GM04504 (cell line): ENCODE data around the gene SAFB2.

ENCODE experiments used
- DNase-seq: peaks from one replicate; pipeline ENCODE4 v3.0.0-alpha.2; 2012; ENCODE audit warnings: low read depth

Gene SAFB2

DNA sequence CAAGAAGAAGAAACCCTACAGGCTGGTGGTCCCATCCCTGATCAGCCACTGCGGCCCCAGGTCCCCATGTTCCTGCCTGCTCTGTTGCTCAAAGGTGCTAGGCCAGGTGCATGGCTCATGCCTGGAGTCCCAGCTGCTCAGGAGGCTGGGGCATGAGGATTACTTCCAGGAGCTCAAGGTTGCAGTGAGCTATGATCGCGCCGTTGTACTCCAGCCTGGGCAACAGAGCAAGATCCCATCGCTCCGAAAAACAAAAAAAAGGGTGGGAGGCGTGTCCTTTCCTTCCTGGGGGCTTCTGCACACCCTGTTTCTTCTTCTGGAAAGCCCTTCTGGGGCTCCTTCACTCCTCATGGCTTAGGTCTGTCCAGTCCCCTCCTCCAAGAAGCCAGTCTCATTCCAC is 42.9 kb downstream of the SAFB2 start:
- DNase-seq = no peak

DNA sequence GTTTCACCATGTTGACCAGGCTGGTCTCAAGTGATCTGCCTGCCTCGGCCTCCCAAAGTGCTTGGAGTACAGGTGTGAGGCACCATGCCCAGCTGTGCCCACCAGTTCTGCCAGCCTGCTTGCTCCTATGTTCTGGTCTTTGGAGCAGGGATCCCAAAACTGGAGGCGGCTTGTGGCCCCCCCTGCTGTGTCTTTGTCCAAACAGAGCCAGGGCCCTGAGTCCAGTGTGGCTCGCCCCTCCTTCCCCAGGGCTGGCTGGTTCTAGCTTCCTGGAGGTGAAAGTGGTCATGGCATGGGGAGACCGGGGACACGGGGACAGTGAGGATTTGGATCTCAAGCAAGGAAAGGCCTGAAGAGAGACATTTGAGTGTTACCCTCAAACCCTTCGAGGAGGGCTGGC is 43.3 kb downstream of the SAFB2 start:
- DNase-seq = no peak

DNA sequence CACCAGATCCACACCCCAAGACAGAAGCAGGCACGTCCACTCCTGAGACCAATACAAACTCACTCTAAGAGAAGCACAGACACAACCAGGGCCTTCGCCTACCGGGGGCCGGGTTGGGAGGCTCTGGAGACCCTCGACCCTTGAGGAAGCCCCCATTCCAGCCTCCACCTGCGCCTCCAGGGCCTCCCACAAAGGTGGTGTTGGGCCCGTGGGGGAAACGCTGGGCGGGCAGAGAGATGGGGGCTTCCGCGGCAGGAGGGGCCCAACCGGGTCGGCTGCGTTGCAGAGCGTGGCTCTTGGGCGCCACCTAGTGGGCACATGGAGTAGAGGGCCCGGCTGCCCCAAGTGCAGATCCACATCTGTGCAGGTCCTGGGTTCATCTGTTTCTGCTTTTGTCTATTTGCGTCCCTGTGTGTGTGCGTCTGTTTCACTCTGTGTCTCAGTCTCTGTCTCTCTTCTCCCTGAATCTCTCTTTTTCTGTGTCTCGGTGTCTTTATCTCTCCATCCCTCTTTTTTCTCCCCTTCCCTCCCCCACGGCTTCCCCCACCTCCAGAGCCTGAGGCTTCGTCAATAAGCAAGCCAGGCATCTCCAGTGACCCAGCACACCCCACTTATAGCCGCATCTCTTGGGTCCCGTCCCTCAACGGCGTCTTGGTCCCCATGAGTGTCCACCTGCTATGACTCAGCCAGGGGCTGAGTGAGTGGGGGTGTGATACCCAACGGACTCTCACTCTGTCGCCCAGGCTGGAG is 44.3 kb downstream of the SAFB2 start:
- DNase-seq = peak; percentile 19

DNA sequence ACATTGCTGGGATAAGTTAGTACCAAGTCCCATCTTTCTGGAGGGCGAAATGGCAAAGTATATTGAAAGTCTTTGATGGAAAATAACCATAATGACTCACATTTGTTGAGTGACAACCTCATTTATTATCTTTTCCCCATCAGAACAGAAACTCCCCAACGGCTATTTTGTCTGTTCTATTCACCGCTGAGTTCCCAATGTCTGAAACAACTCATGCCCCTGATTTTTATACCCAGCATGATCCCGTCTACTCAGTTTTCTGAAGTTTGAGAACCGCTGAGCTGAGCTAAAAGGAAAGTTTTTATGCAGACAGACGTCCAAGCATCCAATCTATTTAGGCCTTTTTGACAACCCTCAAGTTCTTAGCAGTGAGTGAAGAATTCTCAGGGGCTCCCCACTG is 47.0 kb downstream of the SAFB2 start:
- DNase-seq = no peak

DNA sequence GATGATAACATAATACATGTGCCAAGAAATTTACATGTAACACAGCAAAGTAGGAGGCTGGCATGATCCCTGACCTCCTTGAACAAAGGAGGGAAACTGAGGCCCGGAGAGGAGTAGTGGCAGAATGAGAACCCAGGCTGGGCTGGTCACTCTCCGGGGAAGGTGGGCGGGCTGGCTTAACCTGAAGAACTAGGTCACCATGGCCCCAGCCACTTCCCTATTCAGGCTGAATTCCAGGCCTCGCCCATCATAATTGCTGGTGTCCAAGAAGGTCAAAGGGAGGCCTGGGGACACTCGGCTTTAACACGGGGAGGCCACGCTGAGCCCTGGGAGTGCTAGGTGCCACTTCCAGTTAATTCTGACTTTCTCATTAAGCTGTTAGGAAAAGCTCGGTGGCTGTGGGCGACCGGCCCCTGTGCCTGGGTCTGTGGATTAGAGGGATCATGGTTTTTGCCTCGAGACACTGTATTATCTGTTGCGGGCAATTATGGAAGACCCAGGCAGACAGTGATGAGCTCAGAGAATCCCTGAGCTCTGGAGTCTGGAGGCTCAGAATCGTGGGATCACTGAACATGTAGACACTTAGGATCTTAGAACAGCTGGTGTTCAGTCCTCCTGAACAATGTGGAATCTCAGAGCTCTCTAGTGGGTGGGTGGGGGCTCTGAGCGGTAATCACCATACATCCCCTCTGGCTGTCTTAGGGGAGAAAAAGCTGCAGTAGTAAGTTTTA is 49.9 kb downstream of the SAFB2 start:
- no peak for DNase-seq

DNA sequence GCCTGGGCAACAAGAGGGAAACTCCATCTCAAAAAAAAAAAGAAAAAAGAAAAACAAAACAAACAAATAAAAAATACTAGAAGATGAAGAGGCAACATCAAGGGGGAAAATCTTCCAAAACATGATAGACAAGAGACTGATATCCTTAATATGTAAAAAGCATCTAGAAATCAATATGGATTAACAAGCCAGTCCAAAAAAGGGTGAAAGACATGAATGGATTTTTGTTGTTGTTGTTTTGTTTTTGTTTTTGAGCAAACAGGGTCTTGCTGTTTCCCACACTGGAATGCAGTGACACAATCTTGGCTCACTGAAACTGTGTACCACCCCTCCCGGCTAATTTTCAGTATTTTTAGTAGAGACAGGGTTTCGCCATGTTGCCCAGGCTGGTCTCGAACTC is 50.8 kb downstream of the SAFB2 start:
- no peak for DNase-seq

DNA sequence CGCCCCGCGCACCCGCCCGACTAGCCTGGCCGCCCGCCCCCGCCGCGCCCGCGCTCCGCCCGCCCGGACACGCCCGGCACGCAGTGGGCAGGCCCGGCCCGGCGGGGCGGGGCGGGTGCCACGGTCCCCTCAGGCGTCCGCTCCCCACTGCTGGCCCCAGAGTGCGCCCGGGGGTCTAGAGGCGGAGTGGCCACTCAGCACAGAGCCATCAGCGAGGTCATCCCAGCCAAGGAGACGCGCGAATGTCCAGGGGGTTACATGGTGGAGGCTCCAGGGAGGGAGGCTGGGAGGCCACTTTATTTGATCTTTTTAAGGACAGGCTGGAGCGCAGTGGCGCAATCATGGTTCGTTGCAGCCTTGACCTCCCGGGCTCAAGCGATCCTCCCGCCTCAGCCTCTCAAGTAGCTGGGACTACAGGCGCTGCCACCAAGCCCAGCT is 54.6 kb downstream of the SAFB2 start:
- no peak for DNase-seq

DNA sequence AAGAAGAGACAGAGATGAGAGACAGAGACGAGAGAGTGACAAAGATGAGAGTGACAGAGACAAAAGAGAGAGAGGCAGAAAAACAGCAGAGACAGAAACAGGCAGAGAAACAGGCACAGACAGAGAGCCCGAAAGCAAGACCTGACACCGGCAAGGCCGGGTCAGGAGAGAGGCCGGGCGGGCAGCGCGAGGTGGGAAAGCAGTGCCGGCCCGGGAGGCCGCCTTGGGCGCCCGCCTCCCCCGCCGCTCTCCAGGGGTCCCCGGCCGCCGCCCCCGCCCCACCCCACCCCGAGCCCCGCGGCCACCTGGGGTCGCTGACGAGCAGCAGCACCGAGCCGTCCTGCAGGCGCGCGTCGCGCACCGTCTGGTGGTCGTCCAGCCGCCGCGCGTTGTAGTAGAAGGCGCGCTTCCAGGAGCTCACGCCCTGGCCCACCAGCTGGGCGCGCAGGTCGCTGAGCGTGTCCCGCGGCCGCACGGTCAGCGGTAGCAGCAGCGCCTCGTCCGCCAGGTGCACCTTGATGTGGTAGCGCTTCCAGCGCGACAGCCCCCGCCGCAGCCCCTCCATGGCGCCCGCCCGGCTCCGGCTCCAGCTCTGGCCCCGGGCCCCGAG is 55.1 kb downstream of the SAFB2 start, which contains the start of gene TINCR:
TSS of gene TINCR (minus strand) at position 594 of the 610 bp plus-strand sequence.
- no peak for DNase-seq

DNA sequence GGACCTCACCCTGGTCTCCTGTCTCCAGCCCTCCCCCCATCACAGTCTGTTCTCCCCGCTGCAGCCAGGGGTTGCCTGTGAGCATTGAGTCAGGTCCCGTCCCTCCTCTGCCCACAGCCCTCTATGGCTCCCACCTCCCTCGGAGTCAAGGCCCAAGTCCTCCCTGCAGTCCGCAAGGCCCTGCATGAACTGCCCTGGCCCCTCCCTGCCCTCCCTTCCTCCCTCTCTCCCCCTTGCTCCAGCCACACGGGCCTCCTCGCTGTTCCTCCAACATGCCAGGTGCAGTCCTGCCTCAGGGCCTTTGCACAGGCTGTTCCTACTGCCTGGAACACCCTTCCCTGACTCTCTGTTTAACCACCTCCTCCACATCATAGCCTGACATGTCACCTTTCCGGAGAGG is 57.6 kb downstream of the SAFB2 start:
- DNase-seq = no peak

DNA sequence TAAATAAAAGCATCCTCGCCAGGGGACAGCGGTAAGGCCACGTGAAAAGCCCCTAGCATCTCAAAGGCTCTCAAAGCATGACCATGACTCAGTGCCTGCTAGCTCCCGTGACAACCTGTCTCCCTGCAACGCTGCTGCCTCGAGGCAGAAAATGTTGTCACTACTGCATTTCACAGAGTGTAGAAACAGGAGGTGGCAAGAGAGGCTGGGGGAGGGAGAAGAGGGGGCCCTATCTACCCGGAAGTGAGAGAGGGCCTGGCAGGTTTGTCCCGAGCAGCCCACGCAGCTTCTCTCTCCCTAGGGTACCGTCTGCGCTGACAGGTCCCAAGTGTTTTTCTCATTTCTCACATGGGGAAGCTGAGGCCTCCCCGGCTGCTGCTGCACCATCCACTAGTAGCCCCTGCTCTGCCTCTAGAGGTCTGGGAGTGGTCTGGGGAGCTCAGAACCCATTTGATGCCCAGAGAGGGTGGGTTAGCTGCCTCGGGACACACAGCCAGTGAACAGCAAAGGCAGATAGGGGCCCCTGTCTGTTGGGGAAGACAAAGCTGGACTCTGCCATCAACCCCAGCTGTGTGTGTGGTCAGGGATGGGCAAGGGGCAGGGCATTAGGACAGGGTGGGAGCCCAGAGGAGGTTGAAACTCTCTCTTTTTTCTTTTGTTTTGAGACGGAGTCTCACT is 58.5 kb downstream of the SAFB2 start:
- DNase-seq = peak; percentile 27

DNA sequence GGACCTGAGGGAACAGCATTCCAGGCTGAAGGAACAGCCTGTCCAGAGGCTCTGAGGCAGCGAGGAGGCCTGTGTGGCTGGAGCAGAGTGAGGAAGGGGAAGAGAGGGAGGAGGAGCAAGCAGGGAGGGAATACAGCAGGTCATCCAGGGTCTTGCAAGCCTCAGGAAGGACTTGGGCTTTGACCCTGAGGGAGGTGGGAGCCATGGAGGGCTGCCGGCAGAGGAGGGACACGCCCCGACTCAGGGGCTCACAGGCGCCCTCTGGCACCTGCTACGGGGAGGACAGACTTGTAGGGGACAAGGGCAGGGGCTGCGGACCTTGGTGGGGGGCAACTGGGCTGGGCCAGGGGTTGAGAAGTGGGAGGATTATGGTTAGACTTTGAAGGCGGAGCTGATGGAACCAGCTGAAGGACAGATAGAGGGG is 59.6 kb downstream of the SAFB2 start:
- no peak for DNase-seq

DNA sequence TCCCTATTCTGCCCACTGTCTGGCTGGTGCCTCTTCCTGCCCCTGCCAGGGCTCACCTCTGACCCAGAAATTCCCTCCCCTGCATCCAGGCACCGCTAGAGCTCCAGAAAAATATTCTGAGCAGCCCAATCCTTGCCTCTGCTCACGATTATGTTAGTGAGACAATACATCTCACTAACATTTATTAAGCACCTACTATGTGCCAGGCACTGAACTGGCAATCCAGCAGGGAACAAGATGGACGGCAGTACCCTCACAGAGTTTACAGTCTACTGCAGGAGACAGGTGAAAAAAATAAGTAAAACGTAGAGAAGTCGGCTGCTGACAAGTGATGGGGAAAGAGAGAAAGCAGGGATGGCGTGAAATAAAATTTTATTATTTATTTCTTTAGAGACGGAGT is 60.3 kb downstream of the SAFB2 start:
- no peak for DNase-seq

DNA sequence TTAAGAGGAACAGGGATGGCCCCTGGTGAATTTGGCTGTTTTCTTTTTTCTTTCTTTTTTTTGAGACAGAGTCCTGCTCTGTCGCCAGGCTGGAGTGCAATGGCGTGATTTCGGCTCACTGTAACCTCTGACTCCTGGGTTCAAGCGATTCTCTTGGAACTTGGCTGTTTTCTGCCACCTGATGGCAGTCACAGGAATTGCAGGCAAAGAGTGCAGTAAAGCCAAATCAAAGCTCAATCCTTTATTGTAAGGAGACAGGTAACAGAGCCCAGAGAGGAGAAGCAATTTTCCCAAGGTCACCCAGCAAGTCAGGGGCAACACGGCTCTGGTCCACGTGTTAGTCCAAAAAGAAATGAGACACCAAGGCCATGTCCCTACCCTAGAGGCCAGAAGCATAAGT is 61.0 kb downstream of the SAFB2 start:
- DNase-seq = no peak

DNA sequence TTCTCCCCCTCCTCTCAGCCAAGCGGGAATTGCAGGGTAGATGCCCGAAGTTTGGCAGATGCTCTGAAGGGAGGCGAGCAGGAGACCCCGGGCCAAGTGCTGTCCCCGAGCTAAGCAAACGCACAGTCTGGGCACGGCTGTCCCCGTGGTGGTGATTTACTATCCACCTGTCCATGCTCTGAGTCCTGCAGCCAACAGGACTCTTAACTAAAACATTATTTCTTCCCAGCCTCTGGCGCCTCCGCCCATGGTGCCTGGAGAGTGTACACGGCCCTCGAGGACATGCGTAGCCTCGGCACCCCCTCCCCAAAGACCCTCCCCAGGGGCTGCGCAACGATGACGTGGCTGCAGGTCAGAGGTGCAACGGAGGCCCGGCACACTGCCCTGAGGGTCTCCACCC is 62.4 kb downstream of the SAFB2 start:
- no peak for DNase-seq

DNA sequence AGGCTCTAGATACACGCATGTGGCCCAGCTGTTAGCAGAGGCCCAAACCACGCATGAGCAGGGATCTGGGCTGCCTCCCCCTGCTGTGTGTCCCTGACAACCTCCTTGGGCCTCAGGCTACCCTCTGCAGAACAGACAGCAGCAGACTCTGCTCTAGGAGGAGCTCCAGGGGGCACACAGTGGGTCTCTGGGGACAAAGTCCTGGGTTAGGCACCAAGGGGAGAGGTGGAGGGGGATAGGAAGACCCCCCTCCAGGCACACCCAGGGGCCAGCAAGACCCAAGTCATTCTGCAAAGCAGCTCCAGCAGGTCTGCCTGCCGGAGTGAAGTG is 62.8 kb downstream of the SAFB2 start:
- DNase-seq = no peak

DNA sequence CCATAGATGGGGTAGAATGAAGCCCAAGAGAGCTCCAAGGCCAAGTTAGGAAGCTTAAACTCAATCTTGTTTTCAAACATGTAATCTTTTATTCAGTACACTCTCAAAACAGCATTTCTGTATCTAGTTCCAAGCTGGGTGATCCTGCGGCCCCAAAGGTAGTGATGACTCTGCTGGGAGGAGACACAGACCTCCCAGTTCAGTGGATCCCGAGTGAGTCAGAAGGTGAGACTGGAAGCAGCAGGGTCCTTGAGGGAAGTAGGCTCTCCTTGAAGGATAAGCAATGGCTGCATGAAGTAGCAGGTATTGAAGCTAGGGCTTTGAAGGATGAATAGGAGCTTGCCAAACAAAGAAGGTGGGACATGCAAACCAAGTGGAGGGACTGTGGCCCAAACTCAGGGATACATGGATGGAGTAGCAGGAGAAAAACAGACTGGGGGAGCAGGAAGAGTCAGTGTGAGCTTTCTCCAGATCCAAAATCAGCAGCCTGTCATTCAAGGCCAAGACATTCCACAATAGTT is 64.4 kb downstream of the SAFB2 start:
- DNase-seq = no peak

DNA sequence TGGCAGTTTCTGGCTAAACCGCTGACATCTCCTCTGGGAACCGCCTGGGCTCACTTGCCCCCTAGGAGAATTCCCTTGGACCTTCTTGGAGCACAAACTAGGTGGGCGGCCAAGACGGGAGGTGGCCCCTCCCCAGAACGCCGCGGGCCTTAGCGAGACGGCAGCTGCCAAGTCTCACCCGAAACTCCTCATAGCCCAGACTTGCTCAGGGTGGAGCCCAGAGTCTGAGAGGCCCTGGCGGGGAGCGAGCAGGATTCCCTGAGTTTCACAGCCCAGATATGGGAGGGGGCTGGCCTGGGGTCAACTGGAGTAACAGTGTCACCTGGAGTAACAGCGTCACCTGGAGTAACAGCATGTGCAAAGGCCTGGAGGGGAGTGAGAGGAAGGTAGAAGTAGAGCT is 64.9 kb downstream of the SAFB2 start:
- no peak for DNase-seq

DNA sequence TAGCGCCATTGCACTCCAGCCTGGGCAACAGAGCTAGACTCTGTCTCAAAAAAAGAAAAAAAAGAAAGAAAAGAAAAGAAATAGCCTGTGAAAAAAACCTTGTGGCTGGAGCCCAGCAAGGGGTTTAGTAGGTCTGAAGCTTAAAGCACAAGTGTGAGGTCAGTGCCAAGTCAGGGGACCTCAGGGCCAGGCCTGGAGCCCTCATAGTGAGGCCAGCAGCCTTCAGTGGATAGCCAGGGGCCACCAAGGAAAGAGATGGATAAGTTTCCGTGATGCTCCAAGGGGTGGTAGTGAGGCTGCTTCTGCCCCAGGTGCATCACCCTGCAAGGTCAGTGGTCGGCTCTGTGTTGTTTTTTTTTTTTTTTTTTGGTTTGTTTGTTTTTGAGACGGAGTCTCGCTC is 67.7 kb downstream of the SAFB2 start:
- DNase-seq = no peak

DNA sequence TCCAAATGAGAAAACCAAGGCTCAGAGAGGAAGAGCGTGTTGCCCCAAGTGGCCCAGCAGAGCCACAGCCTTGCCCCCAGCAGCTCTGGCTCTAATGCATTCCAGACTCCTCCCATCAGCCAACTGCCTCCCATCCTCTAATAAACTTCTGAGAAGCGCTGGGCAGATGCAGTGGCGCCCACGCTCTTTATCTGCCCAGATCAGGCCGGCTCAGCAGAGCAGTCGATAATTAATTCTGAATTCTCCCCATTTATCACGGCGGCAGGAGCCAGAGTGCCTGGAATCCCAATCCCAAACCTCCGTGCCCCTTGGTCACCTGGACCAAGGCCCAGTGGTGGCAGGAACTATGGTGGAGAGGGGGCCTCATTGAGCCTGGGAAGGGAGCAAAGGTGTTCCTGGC is 68.7 kb downstream of the SAFB2 start:
- no peak for DNase-seq

DNA sequence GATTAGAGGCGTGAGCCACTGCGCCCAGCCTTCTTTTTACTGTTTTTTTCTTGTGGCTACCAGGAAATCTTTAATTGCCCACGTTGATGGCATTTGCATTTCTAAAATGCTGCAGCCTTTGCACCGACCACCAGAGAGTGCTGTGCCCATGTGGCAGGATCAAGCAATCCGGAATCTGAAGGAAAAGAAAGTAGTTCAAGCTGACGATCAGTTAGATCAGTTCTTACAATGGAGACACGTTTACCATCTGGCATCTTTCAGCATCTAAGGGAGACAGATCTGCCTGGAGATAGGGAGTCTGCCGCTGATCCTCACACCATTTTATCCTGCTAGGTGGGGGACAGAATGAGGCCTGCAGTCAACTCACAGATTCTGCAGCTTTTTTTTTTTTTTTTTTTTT is 74.7 kb downstream of the SAFB2 start:
- DNase-seq = no peak

DNA sequence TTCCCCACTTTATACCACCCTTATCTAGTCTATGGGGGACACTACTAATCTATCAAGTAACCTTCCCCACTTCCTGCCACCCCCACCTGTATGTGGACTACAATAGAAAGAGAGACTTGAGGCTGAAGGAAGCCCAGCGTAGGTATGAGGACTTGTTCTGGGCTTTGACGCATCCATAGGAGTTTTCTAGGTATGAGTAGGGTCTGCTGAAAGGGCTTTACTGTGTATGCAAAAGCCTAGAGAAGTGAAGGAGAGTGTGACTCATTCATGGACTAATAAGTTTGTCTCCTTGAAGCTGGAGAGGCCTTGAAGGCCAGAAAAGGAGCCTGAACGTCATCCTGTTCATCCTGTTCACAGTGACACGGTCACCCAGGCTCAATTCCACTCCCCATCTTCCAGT is 76.6 kb downstream of the SAFB2 start:
- no peak for DNase-seq

DNA sequence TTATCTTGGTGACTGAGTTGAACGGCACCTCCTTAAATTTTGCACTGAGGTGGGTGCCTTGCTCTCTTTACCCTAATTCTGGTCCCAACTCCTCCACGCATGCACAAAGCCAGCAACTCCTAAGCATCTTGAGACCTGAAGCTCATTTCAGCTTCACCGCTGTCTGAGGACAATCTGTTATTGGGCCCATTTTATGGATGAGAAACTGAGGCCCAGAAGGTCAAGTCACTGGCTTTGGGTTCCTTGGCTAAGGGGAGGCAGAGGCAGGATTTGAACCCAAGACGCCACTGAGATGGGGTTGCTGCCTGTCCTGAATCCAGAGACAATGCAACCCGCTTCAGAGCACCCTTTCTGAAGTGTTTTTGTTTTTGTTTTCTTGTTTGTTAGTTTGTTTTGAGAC is 77.5 kb downstream of the SAFB2 start:
- DNase-seq = no peak

DNA sequence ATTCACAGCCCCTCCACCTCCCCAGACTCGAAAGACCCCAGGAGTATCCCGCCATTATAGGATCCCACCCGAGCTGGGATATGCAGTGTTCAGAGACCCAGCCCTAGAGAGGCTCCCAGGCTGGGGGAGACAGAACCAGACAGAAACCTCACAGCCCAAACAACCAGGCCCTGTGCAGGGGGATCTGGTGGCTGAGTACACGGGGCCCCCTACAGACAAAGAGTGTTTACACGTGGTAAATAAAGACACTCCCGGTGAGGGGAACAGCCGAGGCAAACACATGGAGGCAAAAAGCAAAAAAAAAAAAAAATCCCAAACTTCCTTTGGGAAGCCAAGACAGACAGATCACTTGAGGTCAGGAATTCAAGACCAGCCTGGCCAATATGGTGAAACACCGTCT is 79.9 kb downstream of the SAFB2 start:
- no peak for DNase-seq
